ENCODE data around the gene CD4.

- TF ChIP-seq, protein P1, sequence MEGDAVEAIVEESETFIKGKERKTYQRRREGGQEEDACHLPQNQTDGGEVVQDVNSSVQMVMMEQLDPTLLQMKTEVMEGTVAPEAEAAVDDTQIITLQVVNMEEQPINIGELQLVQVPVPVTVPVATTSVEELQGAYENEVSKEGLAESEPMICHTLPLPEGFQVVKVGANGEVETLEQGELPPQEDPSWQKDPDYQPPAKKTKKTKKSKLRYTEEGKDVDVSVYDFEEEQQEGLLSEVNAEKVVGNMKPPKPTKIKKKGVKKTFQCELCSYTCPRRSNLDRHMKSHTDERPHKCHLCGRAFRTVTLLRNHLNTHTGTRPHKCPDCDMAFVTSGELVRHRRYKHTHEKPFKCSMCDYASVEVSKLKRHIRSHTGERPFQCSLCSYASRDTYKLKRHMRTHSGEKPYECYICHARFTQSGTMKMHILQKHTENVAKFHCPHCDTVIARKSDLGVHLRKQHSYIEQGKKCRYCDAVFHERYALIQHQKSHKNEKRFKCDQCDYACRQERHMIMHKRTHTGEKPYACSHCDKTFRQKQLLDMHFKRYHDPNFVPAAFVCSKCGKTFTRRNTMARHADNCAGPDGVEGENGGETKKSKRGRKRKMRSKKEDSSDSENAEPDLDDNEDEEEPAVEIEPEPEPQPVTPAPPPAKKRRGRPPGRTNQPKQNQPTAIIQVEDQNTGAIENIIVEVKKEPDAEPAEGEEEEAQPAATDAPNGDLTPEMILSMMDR (IDR thresholded peaks at IDR 0.05): no peak
- TF ChIP-seq EP300 (IDR thresholded peaks at IDR 0.05): no peak
Measured at GRCh38 chr12:6827437-6827911, 38.1 kb downstream of the CD4 start.

Measured in upper lobe of left lung (tissue), 4 donors.